Calu3 (cell line): Measurements from ENCODE around the gene CDK14. TPM values are rescaled to one million over a fixed set of nuclear protein-coding genes. Genes with fewer than 3 reads are reported as not detected.

ENCODE experiments used
- BruUV-seq: library from RNA; stranded (reverse); fragments of 400-500 nt; replicated peaks from 2 replicates; lab custom pipeline; 2021; lab: Mats Ljungman, UMichigan
- CTCF ChIA-PET: fragments of 300-600 bp; sonication (Branson Sonifier 250); formaldehyde crosslinking; loops from one replicate; lab custom pipeline; 2022; ENCODE audit warnings: antibody characterized with exemption; lab: Charles Lee
- DNase-seq: peaks from one replicate; pipeline ENCODE4 v3.0.0; 2022
- H3K27ac Mint-ChIP-seq: one replicate; pipeline ENCODE4 v1.8.0; 2022; ENCODE audit warnings: mixed read lengths; ENCODE audit not compliant: unreplicated experiment
- H3K27me3 Mint-ChIP-seq: one replicate; pipeline ENCODE4 v1.8.0; 2022; ENCODE audit warnings: mixed read lengths; ENCODE audit not compliant: unreplicated experiment
- H3K36me3 Mint-ChIP-seq: one replicate; pipeline ENCODE4 v1.8.0; 2022; ENCODE audit warnings: mild to moderate bottlenecking, moderate library complexity, mixed read lengths; ENCODE audit not compliant: insufficient read depth, unreplicated experiment
- H3K4me1 Mint-ChIP-seq: one replicate; pipeline ENCODE4 v1.8.0; 2022; ENCODE audit warnings: mild to moderate bottlenecking, low read depth, mixed read lengths; ENCODE audit not compliant: unreplicated experiment
- H3K4me3 Mint-ChIP-seq: one replicate; pipeline ENCODE4 v1.8.0; 2022; ENCODE audit warnings: mild to moderate bottlenecking, low read depth, moderate library complexity, mixed read lengths; ENCODE audit not compliant: unreplicated experiment
- H3K9me3 Mint-ChIP-seq: one replicate; pipeline ENCODE4 v1.8.0; 2022; ENCODE audit warnings: low read depth, mixed read lengths; ENCODE audit not compliant: unreplicated experiment
- CTCF ChIP-seq: fragments of 200-600 bp; IDR thresholded peaks from one replicate; pipeline ENCODE4 v1.8.0; 2022; ENCODE audit warnings: antibody characterized with exemption; ENCODE audit not compliant: unreplicated experiment
- intact Hi-C: fragments of 100-400 bp; cut with micrococcal nuclease; formaldehyde crosslinking; loops from one replicate; pipeline ENCODE4 v1.10.0; 2022; ENCODE audit not compliant: unreplicated experiment
- total RNA-seq: library from RNA; stranded (reverse); gene quantifications from 2 replicates; pipeline ENCODE4 v1.2.3, GENCODE V29; 2022

CDK14 gene
- total RNA-seq, 1 experiment from 2014 or later: 29.4 TPM

DNA sequence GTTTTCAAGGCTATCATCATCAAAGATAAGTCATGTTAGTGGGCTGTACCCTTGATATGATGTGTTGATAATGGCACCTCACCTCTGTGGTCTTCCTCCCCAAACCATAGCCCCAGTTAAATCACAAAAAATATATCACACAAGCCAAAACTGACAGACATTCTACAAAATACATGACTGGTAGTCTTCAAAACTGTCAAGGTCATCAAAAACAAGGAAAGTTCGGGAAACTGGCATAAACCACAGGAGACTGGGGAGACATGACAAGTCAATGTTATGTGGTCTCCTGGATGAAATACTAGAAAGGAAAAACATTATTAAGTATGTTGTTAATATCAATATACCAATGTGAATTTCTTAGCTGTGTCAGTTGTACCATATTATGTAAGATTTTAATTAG is 388.6 kb downstream of the CDK14 start:
- no peak for DNase-seq
- CTCF ChIA-PET: no interaction called here
- BruUV-seq: no TSS peak
- TF ChIP-seq CTCF: no peak
- Mint-ChIP-seq H3K9me3 (no peaks in the 10 kb centered on the region), H3K4me1 (no peaks in the 10 kb centered on the region), H3K27ac (no peak overlapping the region), H3K27me3 (no peaks in the 10 kb centered on the region), H3K36me3 (no peaks in the 10 kb centered on the region), H3K4me3 (no peak overlapping the region)
- intact Hi-C loops: no loop called here

DNA sequence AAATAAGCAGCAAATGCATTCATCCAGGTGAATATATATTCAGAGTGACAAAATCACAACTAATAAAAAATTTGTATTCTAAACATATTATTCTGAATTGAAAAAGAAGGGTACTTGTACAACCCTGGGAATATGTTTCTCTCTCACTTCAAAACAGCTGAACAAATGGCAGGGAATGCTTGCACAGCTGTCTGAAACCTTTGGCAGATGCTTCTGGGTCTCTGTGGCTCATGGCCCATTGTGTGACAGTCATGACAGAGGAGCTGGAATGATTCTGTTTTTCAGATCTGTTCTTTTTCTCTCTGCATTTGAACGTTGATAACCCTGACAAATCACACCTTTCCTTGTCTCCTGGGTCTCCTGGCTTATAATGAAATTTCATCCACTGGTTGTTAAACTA is 392.4 kb downstream of the CDK14 start:
- CTCF ChIA-PET: no interaction called here

GRCh38 chr7:90988996-90989765 is 393.1 kb downstream of the CDK14 start:
- intact Hi-C loops: no loop called here
- no TSS peak for BruUV-seq
- Mint-ChIP-seq H3K36me3 (no peaks in the 10 kb centered on the region), H3K9me3 (no peaks in the 10 kb centered on the region), H3K4me1 (no peaks in the 10 kb centered on the region), H3K27me3 (no peaks in the 10 kb centered on the region), H3K27ac (no peak overlapping the region), H3K4me3 (no peak overlapping the region)
- DNase-seq: no peak
- TF ChIP-seq CTCF: no peak
- CTCF ChIA-PET: no interaction called here

More for the DNA sequence above, 392.4 kb downstream of the CDK14 start:
- intact Hi-C loops: no loop called here
- no peaks in the 10 kb centered on the region for H3K9me3 Mint-ChIP-seq
- BruUV-seq: no TSS peak
- no peak overlapping the region for H3K27ac Mint-ChIP-seq
- H3K4me1 Mint-ChIP-seq: no peaks in the 10 kb centered on the region
- no peak for DNase-seq
- no peak overlapping the region for H3K4me3 Mint-ChIP-seq
- TF ChIP-seq CTCF: no peak
- H3K36me3 Mint-ChIP-seq: no peaks in the 10 kb centered on the region
- no peaks in the 10 kb centered on the region for H3K27me3 Mint-ChIP-seq

DNA sequence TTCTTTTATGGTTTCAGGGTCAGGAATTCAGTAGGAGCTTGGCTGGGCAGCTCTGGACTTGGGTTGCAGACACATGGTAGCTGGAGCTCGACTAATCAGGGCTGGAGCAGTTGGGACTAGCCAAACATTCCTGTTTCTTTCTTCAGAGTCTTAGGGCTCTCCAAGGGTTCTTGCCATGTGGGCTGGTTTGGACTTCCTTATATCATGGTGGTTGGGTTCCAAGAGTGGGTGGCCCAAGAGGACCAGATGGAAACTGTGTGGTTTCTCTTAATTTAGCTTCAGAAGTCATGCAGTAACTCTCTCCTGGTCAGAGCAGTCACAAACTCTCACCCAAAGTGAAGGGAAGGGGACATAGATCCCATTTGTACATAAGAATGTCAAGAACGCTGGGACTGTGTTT is 398.0 kb downstream of the CDK14 start:
- TF ChIP-seq CTCF: no peak
- intact Hi-C loops: no loop called here
- no peak for DNase-seq
- H3K9me3 Mint-ChIP-seq: no peaks in the 10 kb centered on the region
- H3K4me3 Mint-ChIP-seq: no peak overlapping the region
- no TSS peak for BruUV-seq
- no peaks in the 10 kb centered on the region for H3K36me3 Mint-ChIP-seq
- H3K27me3 Mint-ChIP-seq: no peaks in the 10 kb centered on the region
- CTCF ChIA-PET: interaction anchor here (0.6 kb wide), 1 partner anchor 14 kb away, joined by 3 read pairs; no protein-coding TSS in a partner anchor
- H3K27ac Mint-ChIP-seq: no peak overlapping the region
- no peaks in the 10 kb centered on the region for H3K4me1 Mint-ChIP-seq
